AG04450 (cell line): ENCODE results near the gene PRELID3B. TPM values are rescaled to one million over a fixed set of nuclear protein-coding genes. Genes with fewer than 3 reads are reported as not detected.

Source experiments
- CTCF ChIA-PET: fragments of 300-600, 350-600 bp; formaldehyde crosslinking; extraction: SDS; loops from one replicate; lab custom pipeline; 2022; ENCODE audit warnings: antibody characterized with exemption, inconsistent platforms; lab: Charles Lee
- POLR2A ChIA-PET: fragments of 350-600 bp; formaldehyde crosslinking; extraction: SDS; loops from one replicate; lab custom pipeline; 2021; ENCODE audit warnings: antibody characterized with exemption, inconsistent platforms; lab: Yijun Ruan, JAX
- DNase-seq: peaks from one replicate; pipeline ENCODE4 v3.0.0-alpha.2; 2011; ENCODE audit warnings: low read depth, low spot score
- H3K27ac ChIP-seq: one replicate; pipeline ENCODE4 v1.5.1; 2012; ENCODE audit warnings: low read depth, low read length, control low read depth
- H3K27me3 ChIP-seq: one replicate; pipeline ENCODE4 v1.6.0; 2012; ENCODE audit warnings: low read length; ENCODE audit not compliant: control insufficient read depth, insufficient read depth
- H3K4me3 ChIP-seq: 2 replicates; pipeline ENCODE4 v1.5.1; 2011; ENCODE audit warnings: mild to moderate bottlenecking, low read depth, low read length, control low read depth
- H3K9me3 ChIP-seq: 2 replicates; pipeline ENCODE4 v1.5.1; 2012; ENCODE audit warnings: low read length; ENCODE audit not compliant: control insufficient read depth, insufficient read depth
- polyA plus RNA-seq: library from polyadenylated mRNA; depleted of rRNA; stranded (reverse); fragments of >200 nt; gene quantifications from 2 replicates; pipeline ENCODE4 v1.2.3, GENCODE V29; 2011
- TF ChIP-seq, protein P1 (sequence below): IDR thresholded peaks from 2 replicates; pipeline ENCODE4 v1.5.1; 2011; ENCODE audit warnings: low read depth, low read length, control low read depth, inconsistent platforms

The PRELID3B gene
- polyA plus RNA-seq, 1 experiment = 58.2 TPM

DNA sequence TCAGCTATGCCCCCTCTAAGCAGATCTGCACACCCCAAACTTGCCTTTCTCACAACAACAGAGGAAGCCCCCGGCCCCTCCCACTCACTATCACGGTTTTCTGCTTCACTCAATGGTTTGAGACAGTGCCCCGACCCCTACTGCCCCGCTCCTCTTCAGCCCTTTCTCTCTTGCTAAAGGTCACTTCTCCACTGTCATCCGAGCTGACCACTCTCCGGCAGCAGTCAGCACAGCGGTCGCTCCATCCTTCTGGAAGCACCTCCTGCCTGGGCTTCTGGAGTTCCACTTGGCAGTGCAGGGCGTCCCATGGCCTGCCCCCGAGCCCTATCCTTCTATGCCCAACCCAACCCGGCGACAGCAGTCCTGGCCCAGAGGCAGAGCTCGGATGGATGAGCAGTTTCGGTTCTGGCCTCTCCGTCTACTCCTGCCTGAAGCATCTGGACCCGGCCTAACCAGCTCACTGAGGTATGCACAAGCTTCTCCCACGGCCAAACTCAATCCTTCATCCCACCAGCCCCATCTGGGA lies 39.6 kb downstream of the PRELID3B start:
- no peak for DNase-seq
- ChIA-PET CTCF (no interaction called here), POLR2A (interaction anchor here (1.0 kb wide), 1 partner anchor 29 kb away, joined by 4 read pairs; the partner anchor contains the start of gene ATP5F1E)
- Histone ChIP-seq H3K9me3 (no peaks in the 10 kb centered on the region; the same call in 1 of the 2 replicates), H3K27me3 (no peaks in the 10 kb centered on the region), H3K27ac (no peak overlapping the region), H3K4me3 (no peak overlapping the region)
- TF ChIP-seq, protein P1, sequence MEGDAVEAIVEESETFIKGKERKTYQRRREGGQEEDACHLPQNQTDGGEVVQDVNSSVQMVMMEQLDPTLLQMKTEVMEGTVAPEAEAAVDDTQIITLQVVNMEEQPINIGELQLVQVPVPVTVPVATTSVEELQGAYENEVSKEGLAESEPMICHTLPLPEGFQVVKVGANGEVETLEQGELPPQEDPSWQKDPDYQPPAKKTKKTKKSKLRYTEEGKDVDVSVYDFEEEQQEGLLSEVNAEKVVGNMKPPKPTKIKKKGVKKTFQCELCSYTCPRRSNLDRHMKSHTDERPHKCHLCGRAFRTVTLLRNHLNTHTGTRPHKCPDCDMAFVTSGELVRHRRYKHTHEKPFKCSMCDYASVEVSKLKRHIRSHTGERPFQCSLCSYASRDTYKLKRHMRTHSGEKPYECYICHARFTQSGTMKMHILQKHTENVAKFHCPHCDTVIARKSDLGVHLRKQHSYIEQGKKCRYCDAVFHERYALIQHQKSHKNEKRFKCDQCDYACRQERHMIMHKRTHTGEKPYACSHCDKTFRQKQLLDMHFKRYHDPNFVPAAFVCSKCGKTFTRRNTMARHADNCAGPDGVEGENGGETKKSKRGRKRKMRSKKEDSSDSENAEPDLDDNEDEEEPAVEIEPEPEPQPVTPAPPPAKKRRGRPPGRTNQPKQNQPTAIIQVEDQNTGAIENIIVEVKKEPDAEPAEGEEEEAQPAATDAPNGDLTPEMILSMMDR = no peak

DNA sequence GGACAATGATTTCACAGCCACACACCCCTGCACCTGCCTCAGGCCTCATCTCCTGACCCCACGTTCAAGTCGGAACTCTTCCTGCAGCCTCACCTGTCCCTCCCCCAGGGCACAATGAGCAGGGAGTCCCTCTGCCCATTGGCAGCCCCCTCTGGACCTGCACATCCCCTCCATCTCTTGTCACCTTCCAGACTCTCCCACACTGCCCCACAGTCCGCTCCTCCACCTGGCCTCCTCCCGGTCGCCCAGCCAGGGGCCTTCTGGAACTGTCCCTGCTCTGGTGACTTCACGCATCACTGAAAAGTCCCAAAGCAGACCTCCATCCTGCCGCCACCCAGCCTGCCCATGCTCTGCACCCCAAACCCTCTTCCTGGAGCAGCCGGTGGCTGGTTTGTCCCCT lies 40.2 kb downstream of the PRELID3B start:
- DNase-seq = no peak
- no peak overlapping the region for H3K27ac ChIP-seq
- no peaks in the 10 kb centered on the region for H3K27me3 ChIP-seq
- CTCF ChIA-PET = no interaction called here
- TF ChIP-seq, protein P1 = no peak
- POLR2A ChIA-PET = no interaction called here
- H3K4me3 ChIP-seq = no peak overlapping the region
- H3K9me3 ChIP-seq = no peaks in the 10 kb centered on the region; the same call in 1 of the 2 replicates

DNA sequence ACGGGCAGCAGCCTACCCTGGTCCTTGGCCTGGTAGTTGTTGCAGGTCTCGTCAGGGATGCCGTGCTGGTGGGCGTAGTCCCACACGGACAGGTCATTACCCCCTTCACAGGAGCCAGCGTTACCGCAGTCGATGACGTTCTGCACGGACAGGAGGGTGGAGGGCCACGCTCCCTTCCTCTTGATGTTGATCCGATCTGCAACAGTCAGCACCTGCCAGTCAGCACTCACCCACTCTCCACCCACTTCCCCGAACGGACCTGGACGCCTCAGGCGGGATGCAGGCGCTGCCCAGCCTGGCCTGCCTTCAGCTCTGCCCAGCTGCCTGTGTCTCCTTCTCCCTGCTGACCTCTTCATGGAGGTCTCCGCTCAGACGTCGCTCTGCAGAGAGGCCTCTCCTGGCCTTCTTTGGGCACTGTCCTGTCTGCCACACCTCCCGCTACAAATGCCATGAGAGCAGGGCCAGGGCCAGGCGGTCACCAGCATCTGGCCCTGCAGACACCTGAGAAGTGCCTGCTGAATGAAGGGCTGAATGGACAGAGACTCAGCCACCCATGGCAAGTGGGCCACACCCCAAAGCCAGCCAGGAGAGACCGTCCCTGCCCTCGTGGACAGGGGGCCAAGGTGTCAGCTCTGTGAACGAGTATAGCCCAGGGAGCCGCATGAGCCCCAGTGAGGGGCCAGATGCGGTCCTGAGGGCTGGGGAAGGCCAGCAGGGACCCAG lies 41.0 kb downstream of the PRELID3B start:
- CTCF ChIA-PET = no interaction called here
- no peak for DNase-seq

DNA sequence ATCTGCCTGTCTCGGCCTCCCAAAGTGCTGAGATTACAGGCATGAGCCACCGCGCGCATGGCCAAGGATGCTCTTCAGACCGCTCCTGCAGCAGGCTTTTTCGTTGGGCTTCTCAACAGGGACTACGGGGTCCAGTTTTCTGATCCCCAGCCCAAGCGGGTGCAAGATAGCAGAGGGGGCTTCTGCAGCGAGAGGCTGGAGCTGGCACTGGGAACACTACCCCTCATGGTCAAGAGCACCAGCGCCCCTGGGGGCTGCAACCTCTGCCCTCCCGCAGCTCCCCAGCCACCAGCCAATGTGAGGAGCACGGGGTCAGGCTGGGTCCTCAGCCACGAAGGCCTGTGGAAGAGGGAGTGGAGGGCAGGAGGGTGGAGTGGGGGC lies 41.5 kb downstream of the PRELID3B start:
- TF ChIP-seq, protein P1 = no peak
- POLR2A ChIA-PET = no interaction called here
- H3K27me3 ChIP-seq = no peaks in the 10 kb centered on the region
- H3K27ac ChIP-seq = no peak overlapping the region
- no peak for DNase-seq
- no peak overlapping the region for H3K4me3 ChIP-seq
- CTCF ChIA-PET = no interaction called here
- no peaks in the 10 kb centered on the region; the same call in 1 of the 2 replicates for H3K9me3 ChIP-seq

More for the DNA sequence above, 41.0 kb downstream of the PRELID3B start:
- Histone ChIP-seq H3K9me3 (no peaks in the 10 kb centered on the region; the same call in 1 of the 2 replicates), H3K4me3 (no peak overlapping the region), H3K27me3 (no peaks in the 10 kb centered on the region), H3K27ac (no peak overlapping the region)
- POLR2A ChIA-PET = no interaction called here
- TF ChIP-seq, protein P1 = no peak

DNA sequence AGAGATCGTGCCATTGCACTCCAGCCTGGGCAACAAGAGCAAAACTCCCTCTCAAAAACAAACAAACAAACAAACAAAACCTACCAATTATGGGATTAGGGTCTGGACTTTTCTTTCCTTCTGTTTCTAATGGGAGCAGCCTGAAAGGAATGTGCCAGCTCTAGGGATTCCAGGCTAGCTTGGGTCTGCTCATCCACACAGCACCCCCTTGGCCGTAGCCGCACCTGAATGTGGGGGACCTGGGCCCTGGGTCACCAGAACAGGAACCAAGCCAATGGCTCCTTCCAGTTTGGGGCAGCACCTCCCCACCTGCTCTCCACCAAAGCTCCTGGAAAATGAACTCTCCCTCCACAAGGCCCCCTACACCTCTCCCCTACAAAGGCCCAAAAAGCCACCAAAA lies 42.3 kb downstream of the PRELID3B start:
- no peak for DNase-seq
- POLR2A ChIA-PET = no interaction called here
- Histone ChIP-seq H3K27me3 (no peaks in the 10 kb centered on the region), H3K4me3 (no peak overlapping the region), H3K9me3 (no peaks in the 10 kb centered on the region; the same call in 1 of the 2 replicates), H3K27ac (no peak overlapping the region)
- TF ChIP-seq, protein P1 = no peak
- CTCF ChIA-PET = no interaction called here
